Suprapubic skin (tissue), 4 donors: ENCODE measurements around the gene SORCS2. TPM values are rescaled to one million over a fixed set of nuclear protein-coding genes. Genes with fewer than 3 reads are reported as not detected.

ENCODE experiments used
- DNase-seq, 2 donors: peaks; one replicate each; pipeline ENCODE4 v3.0.0-alpha.2; 2019; ENCODE audit warnings: low spot score in 2 of 2
- H3K27ac ChIP-seq: fragments of 200-600 bp; sonication (generic); one replicate; pipeline ENCODE4 v1.5.1; 2019
- H3K27me3 ChIP-seq: fragments of 200-600 bp; sonication (generic); one replicate; pipeline ENCODE4 v1.5.1; 2019
- H3K36me3 ChIP-seq: fragments of 200-600 bp; sonication (generic); one replicate; pipeline ENCODE4 v1.5.1; 2019
- H3K4me1 ChIP-seq: fragments of 200-600 bp; sonication (generic); one replicate; pipeline ENCODE4 v1.5.1; 2019
- H3K4me3 ChIP-seq: fragments of 200-600 bp; sonication (generic); one replicate; pipeline ENCODE4 v1.5.1; 2019; ENCODE audit warnings: mild to moderate bottlenecking
- H3K9me3 ChIP-seq: fragments of 200-600 bp; sonication (generic); one replicate; pipeline ENCODE4 v1.5.1; 2019
- EP300 ChIP-seq: sonication (generic); formaldehyde crosslinking; IDR thresholded peaks from one replicate; pipeline ENCODE4 v1.6.1; 2017; ENCODE audit warnings: antibody characterized with exemption
- POLR2A ChIP-seq, 2 donors: fragments of 450-650 bp; IDR thresholded peaks; one replicate each; pipeline ENCODE4 v1.6.1; 2017; ENCODE audit warnings: antibody characterized with exemption in 2 of 2, mild to moderate bottlenecking in 2 of 2, moderate library complexity in 2 of 2
- POLR2AphosphoS5 ChIP-seq, 3 donors: sonication (generic); formaldehyde crosslinking; IDR thresholded peaks; one replicate each; pipeline ENCODE4 v1.6.1; 2017; ENCODE audit warnings: antibody characterized with exemption in 3 of 3
- WGBS: methylation state at CpG from one replicate; pipeline ENCODE4 v1.1.5; 2018; 5-methylcytosine and 5-hydroxymethylcytosine counted together
- total RNA-seq, 4 donors: library from RNA; depleted of rRNA; stranded (reverse); fragments of >200 nt; gene quantifications; one replicate each; pipeline ENCODE4 v1.1.0, GENCODE V29; 2016
- TF ChIP-seq, protein P1 (sequence below), 2 donors: fragments of 200-600 bp in 1 of 2; fragments of 450-650 bp in 1 of 2; sonication (generic) in 1 of 2; IDR thresholded peaks; one replicate each; pipeline ENCODE4 v1.5.1; 2016 to 2019; ENCODE audit warnings: antibody characterized with exemption in 2 of 2, mild to moderate bottlenecking in 1 of 2, moderate library complexity in 1 of 2

SORCS2 gene
- total RNA-seq, 4 donors from 2014 or later = 0.94 to 4.6 (median 1.3) TPM

DNA sequence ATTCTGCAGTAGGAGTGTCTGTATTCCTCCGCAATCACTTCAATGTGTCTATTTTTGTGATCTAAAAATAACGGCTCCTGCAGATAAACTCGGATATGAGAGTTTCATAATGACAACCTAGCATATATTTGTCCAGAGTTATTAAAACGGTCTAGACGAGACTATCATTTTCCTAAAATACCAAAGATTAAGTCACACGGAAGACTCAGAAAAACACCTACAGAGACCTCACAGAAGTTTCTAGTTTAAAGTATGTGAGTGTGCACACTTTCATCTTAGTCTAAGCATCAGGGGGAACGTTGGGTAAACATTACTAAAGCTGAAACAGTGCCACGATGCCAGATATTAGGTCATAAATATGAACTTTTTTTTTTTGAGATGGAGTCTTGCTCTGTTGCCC is 590.4 kb downstream of the SORCS2 start:
- Histone ChIP-seq H3K4me3 (no peak overlapping the region), H3K27ac (no peak overlapping the region), H3K36me3 (peaks cover 37% of the 10 kb centered on the region), H3K4me1 (peaks cover 14% of the 10 kb centered on the region), H3K27me3 (no peaks in the 10 kb centered on the region), H3K9me3 (no peaks in the 10 kb centered on the region)
- WGBS = 71% methylated on average over 8 of the region's 8 CpGs
- DNase-seq = no peak
- TF ChIP-seq POLR2AphosphoS5 (IDR thresholded peaks at IDR 0.05) (no peak), POLR2A (IDR thresholded peaks at IDR 0.05) (no peak), EP300 (no peak)
- TF ChIP-seq, protein P1, sequence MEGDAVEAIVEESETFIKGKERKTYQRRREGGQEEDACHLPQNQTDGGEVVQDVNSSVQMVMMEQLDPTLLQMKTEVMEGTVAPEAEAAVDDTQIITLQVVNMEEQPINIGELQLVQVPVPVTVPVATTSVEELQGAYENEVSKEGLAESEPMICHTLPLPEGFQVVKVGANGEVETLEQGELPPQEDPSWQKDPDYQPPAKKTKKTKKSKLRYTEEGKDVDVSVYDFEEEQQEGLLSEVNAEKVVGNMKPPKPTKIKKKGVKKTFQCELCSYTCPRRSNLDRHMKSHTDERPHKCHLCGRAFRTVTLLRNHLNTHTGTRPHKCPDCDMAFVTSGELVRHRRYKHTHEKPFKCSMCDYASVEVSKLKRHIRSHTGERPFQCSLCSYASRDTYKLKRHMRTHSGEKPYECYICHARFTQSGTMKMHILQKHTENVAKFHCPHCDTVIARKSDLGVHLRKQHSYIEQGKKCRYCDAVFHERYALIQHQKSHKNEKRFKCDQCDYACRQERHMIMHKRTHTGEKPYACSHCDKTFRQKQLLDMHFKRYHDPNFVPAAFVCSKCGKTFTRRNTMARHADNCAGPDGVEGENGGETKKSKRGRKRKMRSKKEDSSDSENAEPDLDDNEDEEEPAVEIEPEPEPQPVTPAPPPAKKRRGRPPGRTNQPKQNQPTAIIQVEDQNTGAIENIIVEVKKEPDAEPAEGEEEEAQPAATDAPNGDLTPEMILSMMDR (IDR thresholded peaks at IDR 0.05) = no peak

DNA sequence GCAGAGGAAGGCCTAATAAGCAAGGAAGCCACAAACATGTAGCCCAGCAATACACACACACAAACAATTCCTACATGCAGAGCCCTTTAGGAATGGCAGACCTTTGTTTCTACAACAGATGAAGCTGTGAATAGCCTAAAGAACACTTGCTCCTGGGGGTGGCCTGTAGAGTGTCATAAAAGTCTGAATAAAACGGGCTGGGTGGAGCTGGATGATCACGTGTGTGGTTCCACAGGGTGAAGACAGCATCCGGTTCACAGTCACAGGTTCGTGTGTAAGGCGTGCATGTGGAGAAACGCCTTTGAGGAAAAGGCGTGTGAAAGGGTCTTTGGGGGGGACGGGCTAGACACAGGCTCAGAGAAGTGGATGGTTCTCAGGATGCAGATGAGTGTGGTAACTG is 591.2 kb downstream of the SORCS2 start:
- Histone ChIP-seq H3K27me3 (no peaks in the 10 kb centered on the region), H3K27ac (no peak overlapping the region), H3K9me3 (no peaks in the 10 kb centered on the region), H3K36me3 (peaks cover 32% of the 10 kb centered on the region), H3K4me3 (no peak overlapping the region), H3K4me1 (peaks cover 14% of the 10 kb centered on the region)
- peak in 1 of 2 donors; percentile 16 for DNase-seq
- TF ChIP-seq POLR2A (IDR thresholded peaks at IDR 0.05) (no peak), EP300 (no peak), POLR2AphosphoS5 (IDR thresholded peaks at IDR 0.05) (no peak)
- TF ChIP-seq, protein P1 (IDR thresholded peaks at IDR 0.05) = no peak
- WGBS = 97% methylated on average over 8 of the region's 8 CpGs

DNA sequence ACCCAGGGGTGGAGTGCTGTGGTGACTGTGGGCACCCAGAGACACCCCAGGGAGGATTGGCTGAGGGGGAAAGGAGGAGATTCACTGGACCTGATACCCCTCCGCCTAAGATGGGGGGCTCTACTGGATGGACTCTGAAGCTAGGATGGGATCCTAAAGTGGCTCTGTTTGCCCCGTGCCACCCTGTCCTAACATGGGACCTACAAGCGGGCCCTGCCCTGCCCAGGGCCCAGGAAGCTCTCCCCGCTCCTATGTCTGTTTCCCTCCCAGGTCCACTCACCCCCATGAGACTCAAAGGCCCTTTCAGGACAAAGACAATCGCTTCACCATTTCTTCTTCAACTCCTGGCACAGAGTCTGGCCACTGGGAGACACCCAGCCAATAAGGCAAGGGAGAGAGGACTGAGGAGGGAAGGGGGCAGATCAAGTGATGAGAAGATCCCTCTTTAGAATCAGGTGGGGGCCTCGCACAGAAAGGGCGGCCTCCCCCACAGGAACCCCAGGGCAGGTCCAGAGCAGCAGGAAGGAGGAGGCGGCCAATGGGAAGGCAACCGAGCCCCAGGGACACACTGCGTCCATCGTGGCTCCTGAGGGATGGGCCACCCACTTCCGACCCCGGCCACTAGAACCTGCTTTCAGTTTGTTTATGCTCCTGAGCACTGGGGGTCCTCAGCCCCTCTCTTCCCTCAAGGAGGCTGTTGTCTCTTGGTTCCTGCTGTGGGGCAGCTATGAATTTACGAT is 592.0 kb downstream of the SORCS2 start:
- no peak for TF ChIP-seq EP300
- TF ChIP-seq POLR2A (IDR thresholded peaks at IDR 0.05) = no peak
- TF ChIP-seq, protein P1 (IDR thresholded peaks at IDR 0.05) = no peak
- TF ChIP-seq POLR2AphosphoS5 (IDR thresholded peaks at IDR 0.05) = no peak
- 92% methylated on average over 12 of the region's 14 CpGs for WGBS
- no peaks in the 10 kb centered on the region for H3K27me3 ChIP-seq
- DNase-seq = peak in 1 of 2 donors; percentile 43
- H3K9me3 ChIP-seq = no peaks in the 10 kb centered on the region
- H3K27ac ChIP-seq = no peak overlapping the region
- H3K4me1 ChIP-seq = peaks cover 7% of the 10 kb centered on the region
- H3K4me3 ChIP-seq = no peak overlapping the region
- peaks cover 25% of the 10 kb centered on the region for H3K36me3 ChIP-seq

DNA sequence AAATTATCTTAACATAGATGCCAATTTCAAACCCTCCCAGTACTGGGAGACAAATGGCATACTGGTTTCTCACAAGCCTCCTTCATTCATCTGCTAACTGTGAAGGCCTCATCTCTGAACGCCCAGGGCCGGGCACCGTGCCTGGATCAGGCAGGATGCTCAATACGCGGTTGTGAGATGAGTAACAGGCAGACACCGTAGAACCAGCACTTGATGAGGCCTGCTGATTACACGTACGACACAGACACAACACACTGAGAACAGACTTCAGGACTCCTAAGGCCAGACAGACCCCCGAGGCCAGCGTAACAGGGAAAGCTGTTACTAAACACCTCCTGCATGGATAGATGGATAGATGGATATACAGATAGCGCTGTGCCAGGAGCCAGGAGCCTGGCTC is 592.7 kb downstream of the SORCS2 start:
- DNase-seq = peak in 1 of 2 donors; percentile 34
- Histone ChIP-seq H3K27ac (no peak overlapping the region), H3K9me3 (no peaks in the 10 kb centered on the region), H3K4me3 (no peak overlapping the region), H3K4me1 (peaks cover 7% of the 10 kb centered on the region), H3K27me3 (no peaks in the 10 kb centered on the region), H3K36me3 (peaks cover 25% of the 10 kb centered on the region)
- WGBS = 91% methylated on average over 11 of the region's 11 CpGs
- TF ChIP-seq POLR2AphosphoS5 (IDR thresholded peaks at IDR 0.05) = no peak

DNA sequence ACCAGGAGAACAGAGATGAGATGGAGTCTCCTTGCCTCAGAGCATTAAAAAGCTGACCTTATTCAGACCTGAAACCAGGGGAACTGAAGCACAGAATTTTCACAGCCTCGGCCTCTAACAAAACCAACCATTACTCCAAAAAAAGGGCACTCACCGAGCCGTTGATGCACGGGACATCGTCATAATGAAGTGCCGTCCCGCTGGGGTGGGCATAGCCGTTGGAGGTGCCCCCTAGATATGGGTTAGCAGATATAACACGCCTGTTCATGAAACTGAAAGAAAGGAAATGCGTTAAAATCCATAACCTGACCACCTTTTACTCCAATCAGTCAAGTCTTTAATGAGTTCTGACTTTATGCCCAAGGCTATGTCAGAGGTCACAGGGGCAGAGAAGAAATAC is 593.7 kb downstream of the SORCS2 start:
- no peak overlapping the region for H3K27ac ChIP-seq
- no peaks in the 10 kb centered on the region for H3K27me3 ChIP-seq
- 94% methylated on average over 10 of the region's 10 CpGs for WGBS
- no peaks in the 10 kb centered on the region for H3K9me3 ChIP-seq
- peak in 1 of 2 donors; percentile 27 for DNase-seq
- no peak for TF ChIP-seq POLR2AphosphoS5 (IDR thresholded peaks at IDR 0.05)
- TF ChIP-seq, protein P1 (IDR thresholded peaks at IDR 0.05) = no peak
- no peak overlapping the region for H3K4me3 ChIP-seq
- peaks cover 7% of the 10 kb centered on the region for H3K4me1 ChIP-seq
- peaks cover 25% of the 10 kb centered on the region for H3K36me3 ChIP-seq

DNA sequence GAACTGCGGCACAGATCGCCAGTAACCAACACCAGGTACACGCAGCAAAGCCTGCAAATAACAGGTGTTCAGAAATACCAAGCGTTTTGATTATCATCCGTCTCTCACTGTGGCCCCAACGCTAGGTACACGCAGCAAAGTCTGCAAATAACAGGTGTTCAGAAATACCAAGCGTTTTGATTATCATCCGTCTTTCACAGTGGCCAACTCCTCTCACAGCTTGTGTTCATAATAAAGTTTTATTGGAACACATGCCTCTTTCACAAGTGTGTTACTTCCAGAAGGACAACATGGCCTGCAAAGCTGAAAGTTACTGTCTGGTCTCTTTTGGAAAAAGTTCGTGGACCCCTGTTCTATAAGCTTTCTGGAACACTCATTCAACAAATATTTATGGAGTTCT is 594.2 kb downstream of the SORCS2 start:
- 93% methylated on average over 10 of the region's 10 CpGs for WGBS
- Histone ChIP-seq H3K4me3 (no peak overlapping the region), H3K27me3 (no peaks in the 10 kb centered on the region), H3K4me1 (peaks cover 3% of the 10 kb centered on the region), H3K36me3 (peaks cover 25% of the 10 kb centered on the region), H3K27ac (no peak overlapping the region), H3K9me3 (no peaks in the 10 kb centered on the region)
- DNase-seq = peak in 1 of 2 donors; percentile 17
- TF ChIP-seq POLR2AphosphoS5 (IDR thresholded peaks at IDR 0.05) = no peak
